HEK293 (cell line): ENCODE data around the gene EIF1AD.
A peak's percentile ranks its signal among the peaks of the same experiment; 100 is the strongest.

Experiments used
- GLI2 ChIP-seq: fragments of 450-650 bp; formaldehyde crosslinking; IDR thresholded peaks from 2 replicates; pipeline ENCODE4; 2017; ENCODE audit warnings: missing biosample characterization, missing genetic modification characterization, low read depth, borderline replicate concordance
- GLI4 ChIP-seq: fragments of 450-650 bp; formaldehyde crosslinking; IDR thresholded peaks from 2 replicates; pipeline ENCODE4 v1.5.1; 2016; ENCODE audit warnings: missing biosample characterization, missing genetic modification characterization
- HOXD13 ChIP-seq: sonication (generic); formaldehyde crosslinking; IDR thresholded peaks from 2 replicates; pipeline ENCODE4 v1.8.0; 2022; ENCODE audit warnings: missing genetic modification reagents, borderline replicate concordance
- IKZF3 ChIP-seq: fragments of 450-650 bp; IDR thresholded peaks from 2 replicates; pipeline ENCODE4 v1.5.0; 2018; ENCODE audit warnings: missing biosample characterization, mild to moderate bottlenecking, missing genetic modification characterization, moderate library complexity
- MYNN ChIP-seq: fragments of 450-650 bp; formaldehyde crosslinking; IDR thresholded peaks from 2 replicates; pipeline ENCODE4 v1.5.1; 2016; ENCODE audit warnings: missing biosample characterization, missing genetic modification characterization, borderline replicate concordance
- TRIM28 ChIP-seq: IDR thresholded peaks from 2 replicates; pipeline ENCODE4 v1.6.1; 2011; ENCODE audit warnings: low read length, control low read depth, borderline replicate concordance
- TSHZ1 ChIP-seq: fragments of 450-650 bp; formaldehyde crosslinking; IDR thresholded peaks from 2 replicates; pipeline ENCODE4 v1.5.1; 2016; ENCODE audit warnings: missing biosample characterization, missing genetic modification characterization, borderline replicate concordance
- ZNF133 ChIP-seq: fragments of 450-650 bp; formaldehyde crosslinking; IDR thresholded peaks from 2 replicates; pipeline ENCODE4 v1.5.1; 2016; ENCODE audit warnings: missing biosample characterization, missing genetic modification characterization
- ZNF140 ChIP-seq: fragments of 450-650 bp; formaldehyde crosslinking; IDR thresholded peaks from 2 replicates; pipeline ENCODE4 v1.5.1; 2016; ENCODE audit warnings: missing biosample characterization, missing genetic modification characterization
- ZNF155 ChIP-seq: fragments of 450-650 bp; formaldehyde crosslinking; IDR thresholded peaks from 2 replicates; pipeline ENCODE4 v1.5.1; 2016; ENCODE audit warnings: missing biosample characterization, missing genetic modification characterization
- ZNF169 ChIP-seq: fragments of 450-650 bp; formaldehyde crosslinking; IDR thresholded peaks from 2 replicates; pipeline ENCODE4 v1.5.1; 2016; ENCODE audit warnings: missing biosample characterization, missing genetic modification characterization
- ZNF174 ChIP-seq: fragments of 450-650 bp; formaldehyde crosslinking; IDR thresholded peaks from 2 replicates; pipeline ENCODE4 v1.5.0; 2017; ENCODE audit warnings: missing biosample characterization, mild to moderate bottlenecking, missing genetic modification characterization
- ZNF23 ChIP-seq: fragments of 450-650 bp; formaldehyde crosslinking; IDR thresholded peaks from 2 replicates; pipeline ENCODE4 v1.5.1; 2016; ENCODE audit warnings: missing biosample characterization, missing genetic modification characterization, borderline replicate concordance
- ZNF341 ChIP-seq: fragments of 450-650 bp; formaldehyde crosslinking; IDR thresholded peaks from 2 replicates; pipeline ENCODE4; 2016; ENCODE audit warnings: low read depth, missing biosample characterization, missing genetic modification characterization
- ZNF37A ChIP-seq: fragments of 450-650 bp; IDR thresholded peaks from 2 replicates; pipeline ENCODE4 v1.5.1; 2018; ENCODE audit warnings: missing biosample characterization, missing genetic modification characterization
- ZNF394 ChIP-seq: fragments of 450-650 bp; formaldehyde crosslinking; IDR thresholded peaks from 2 replicates; pipeline ENCODE4 v1.5.1; 2016; ENCODE audit warnings: missing biosample characterization, missing genetic modification characterization, mild to moderate bottlenecking, moderate library complexity, borderline replicate concordance
- ZNF433 ChIP-seq: fragments of 450-650 bp; formaldehyde crosslinking; IDR thresholded peaks from 2 replicates; pipeline ENCODE4 v1.5.1; 2016; ENCODE audit warnings: missing biosample characterization, missing genetic modification characterization, low read depth
- ZNF473 ChIP-seq: fragments of 450-650 bp; formaldehyde crosslinking; IDR thresholded peaks from 2 replicates; pipeline ENCODE4 v1.5.1; 2017; ENCODE audit warnings: missing biosample characterization, missing genetic modification characterization
- ZNF501 ChIP-seq: fragments of 450-650 bp; formaldehyde crosslinking; IDR thresholded peaks from 2 replicates; pipeline ENCODE4 v1.5.1; 2016; ENCODE audit warnings: missing biosample characterization, missing genetic modification characterization
- ZNF518A ChIP-seq: fragments of 450-650 bp; formaldehyde crosslinking; conservative IDR thresholded peaks from 2 replicates; pipeline ENCODE4 v1.5.1; 2016; ENCODE audit warnings: low read depth, missing biosample characterization, missing genetic modification characterization
- ZNF529 ChIP-seq: fragments of 450-650 bp; formaldehyde crosslinking; IDR thresholded peaks from 2 replicates; pipeline ENCODE4 v1.5.1; 2017; ENCODE audit warnings: missing genetic modification characterization, missing biosample characterization; ENCODE audit not compliant: insufficient replicate concordance
- ZNF544 ChIP-seq: fragments of 450-650 bp; formaldehyde crosslinking; IDR thresholded peaks from 2 replicates; pipeline ENCODE4 v1.5.0; 2017; ENCODE audit warnings: missing biosample characterization, missing genetic modification characterization
- ZNF580 ChIP-seq: fragments of 450-650 bp; formaldehyde crosslinking; IDR thresholded peaks from 2 replicates; pipeline ENCODE4 v1.5.1; 2016; ENCODE audit warnings: missing biosample characterization, missing genetic modification characterization
- ZNF596 ChIP-seq: fragments of 450-650 bp; IDR thresholded peaks from 2 replicates; pipeline ENCODE4 v1.5.0; 2018; ENCODE audit warnings: missing biosample characterization, mild to moderate bottlenecking, missing genetic modification characterization, moderate library complexity
- ZNF621 ChIP-seq: fragments of 450-650 bp; formaldehyde crosslinking; IDR thresholded peaks from 2 replicates; pipeline ENCODE4 v1.5.1; 2017; ENCODE audit warnings: missing biosample characterization, missing genetic modification characterization
- ZNF626 ChIP-seq: fragments of 450-650 bp; sonication (Bioruptor Pico); formaldehyde crosslinking; IDR thresholded peaks from 2 replicates; pipeline ENCODE4 v1.5.1; 2018; ENCODE audit warnings: missing biosample characterization, missing genetic modification characterization, inconsistent platforms
- ZNF629 ChIP-seq: fragments of 450-650 bp; formaldehyde crosslinking; IDR thresholded peaks from 2 replicates; pipeline ENCODE4 v1.5.1; 2017; ENCODE audit warnings: missing biosample characterization, missing genetic modification characterization
- TF ChIP-seq, protein P1 (sequence below): fragments of 450-650 bp; formaldehyde crosslinking; IDR thresholded peaks from 2 replicates; pipeline ENCODE4 v1.5.1; 2016; ENCODE audit warnings: missing biosample characterization, missing genetic modification characterization
- TF ChIP-seq, protein P2 (sequence below): fragments of 450-650 bp; formaldehyde crosslinking; IDR thresholded peaks from 2 replicates; pipeline ENCODE4 v1.5.1; 2017; ENCODE audit warnings: missing biosample characterization, missing genetic modification characterization

EIF1AD gene

GRCh38 chr11:66001942-66002647 lies at the start of gene EIF1AD, which contains the start of gene BANF1 (continued):
- TF ChIP-seq ZNF473 (tag by site-specific recombination) (no peak), ZNF341 (tag by site-specific recombination) (peak; percentile 67), ZNF140 (no peak), MYNN (peak; percentile 68; the same call in 1 of the 2 replicates), ZNF133 (tag by site-specific recombination) (no peak), ZNF580 (peak; percentile 97), ZNF629 (tag by site-specific recombination) (peak; percentile 90), GLI2 (tag by site-specific recombination) (no peak), ZNF174 (tag by site-specific recombination) (no peak), IKZF3 (tag by site-specific recombination) (no peak; the same call in 1 of the 2 replicates), ZNF596 (tag by site-specific recombination) (no peak), ZNF529 (tag by site-specific recombination) (no peak), ZNF621 (tag by site-specific recombination) (no peak), ZNF169 (no peak), ZNF394 (tag by site-specific recombination) (peak; percentile 87), ZNF433 (tag by site-specific recombination) (no peak), TRIM28 (peak; percentile 83), ZNF501 (tag by site-specific recombination) (peak; percentile 99), ZNF23 (tag by site-specific recombination) (no peak), ZNF37A (tag by site-specific recombination) (no peak), ZNF544 (tag by site-specific recombination) (no peak), HOXD13 (CRISPR knock-in tag) (no peak), ZNF626 (no peak), ZNF518A (peak; percentile 99), GLI4 (peak; percentile 83), TSHZ1 (tag by site-specific recombination) (peak; percentile 45; the same call in 1 of the 2 replicates), ZNF155 (no peak)
- TF ChIP-seq, protein P1, sequence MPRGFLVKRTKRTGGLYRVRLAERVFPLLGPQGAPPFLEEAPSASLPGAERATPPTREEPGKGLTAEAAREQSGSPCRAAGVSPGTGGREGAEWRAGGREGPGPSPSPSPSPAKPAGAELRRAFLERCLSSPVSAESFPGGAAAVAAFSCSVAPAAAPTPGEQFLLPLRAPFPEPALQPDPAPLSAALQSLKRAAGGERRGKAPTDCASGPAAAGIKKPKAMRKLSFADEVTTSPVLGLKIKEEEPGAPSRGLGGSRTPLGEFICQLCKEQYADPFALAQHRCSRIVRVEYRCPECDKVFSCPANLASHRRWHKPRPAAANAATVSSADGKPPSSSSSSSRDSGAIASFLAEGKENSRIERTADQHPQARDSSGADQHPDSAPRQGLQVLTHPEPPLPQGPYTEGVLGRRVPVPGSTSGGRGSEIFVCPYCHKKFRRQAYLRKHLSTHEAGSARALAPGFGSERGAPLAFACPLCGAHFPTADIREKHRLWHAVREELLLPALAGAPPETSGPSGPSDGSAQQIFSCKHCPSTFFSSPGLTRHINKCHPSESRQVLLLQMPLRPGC (tag by site-specific recombination), result peak; percentile 93
- TF ChIP-seq, protein P2, sequence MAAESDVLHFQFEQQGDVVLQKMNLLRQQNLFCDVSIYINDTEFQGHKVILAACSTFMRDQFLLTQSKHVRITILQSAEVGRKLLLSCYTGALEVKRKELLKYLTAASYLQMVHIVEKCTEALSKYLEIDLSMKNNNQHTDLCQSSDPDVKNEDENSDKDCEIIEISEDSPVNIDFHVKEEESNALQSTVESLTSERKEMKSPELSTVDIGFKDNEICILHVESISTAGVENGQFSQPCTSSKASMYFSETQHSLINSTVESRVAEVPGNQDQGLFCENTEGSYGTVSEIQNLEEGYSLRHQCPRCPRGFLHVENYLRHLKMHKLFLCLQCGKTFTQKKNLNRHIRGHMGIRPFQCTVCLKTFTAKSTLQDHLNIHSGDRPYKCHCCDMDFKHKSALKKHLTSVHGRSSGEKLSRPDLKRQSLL (tag by site-specific recombination), result peak; percentile 66; the same call in 1 of the 2 replicates
